ENCODE measurements around the gene KRT7.
"Not testable (repeated sequence)": the region's sequence is repeated elsewhere in the genome, so short reads cannot be mapped to it uniquely, and the experiment has no call there.

Gene KRT7

DNA sequence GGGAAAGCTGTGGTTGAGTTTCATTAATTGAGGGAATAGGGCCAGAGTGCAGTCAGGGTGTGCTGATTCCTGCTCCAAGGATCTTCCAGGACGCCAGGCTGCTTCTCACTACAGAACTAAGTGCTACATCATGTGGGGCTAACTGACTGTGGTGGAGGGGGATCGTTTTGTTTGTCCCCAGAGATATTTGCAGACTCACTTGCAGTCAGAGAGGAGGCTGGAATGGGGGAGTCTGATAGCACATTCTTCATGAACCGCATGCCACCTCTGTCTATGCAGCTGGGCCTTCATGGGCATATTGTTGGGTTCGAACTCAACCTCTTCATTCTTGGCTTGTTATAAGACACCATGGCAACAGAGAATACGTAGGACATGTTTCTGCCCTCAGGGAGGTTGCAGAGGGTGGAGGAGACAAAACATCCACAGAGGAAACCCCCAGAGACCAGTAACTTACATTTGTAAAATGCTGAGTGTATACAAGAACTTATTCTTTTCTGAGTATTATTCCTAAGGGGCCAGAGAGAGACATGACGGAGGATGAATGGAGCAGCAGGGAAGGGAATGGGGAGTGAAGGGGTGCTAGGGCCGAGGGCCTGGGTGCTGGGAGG, 13.0 kb downstream of the KRT7 start:
- DNase-seq, result no peak

DNA sequence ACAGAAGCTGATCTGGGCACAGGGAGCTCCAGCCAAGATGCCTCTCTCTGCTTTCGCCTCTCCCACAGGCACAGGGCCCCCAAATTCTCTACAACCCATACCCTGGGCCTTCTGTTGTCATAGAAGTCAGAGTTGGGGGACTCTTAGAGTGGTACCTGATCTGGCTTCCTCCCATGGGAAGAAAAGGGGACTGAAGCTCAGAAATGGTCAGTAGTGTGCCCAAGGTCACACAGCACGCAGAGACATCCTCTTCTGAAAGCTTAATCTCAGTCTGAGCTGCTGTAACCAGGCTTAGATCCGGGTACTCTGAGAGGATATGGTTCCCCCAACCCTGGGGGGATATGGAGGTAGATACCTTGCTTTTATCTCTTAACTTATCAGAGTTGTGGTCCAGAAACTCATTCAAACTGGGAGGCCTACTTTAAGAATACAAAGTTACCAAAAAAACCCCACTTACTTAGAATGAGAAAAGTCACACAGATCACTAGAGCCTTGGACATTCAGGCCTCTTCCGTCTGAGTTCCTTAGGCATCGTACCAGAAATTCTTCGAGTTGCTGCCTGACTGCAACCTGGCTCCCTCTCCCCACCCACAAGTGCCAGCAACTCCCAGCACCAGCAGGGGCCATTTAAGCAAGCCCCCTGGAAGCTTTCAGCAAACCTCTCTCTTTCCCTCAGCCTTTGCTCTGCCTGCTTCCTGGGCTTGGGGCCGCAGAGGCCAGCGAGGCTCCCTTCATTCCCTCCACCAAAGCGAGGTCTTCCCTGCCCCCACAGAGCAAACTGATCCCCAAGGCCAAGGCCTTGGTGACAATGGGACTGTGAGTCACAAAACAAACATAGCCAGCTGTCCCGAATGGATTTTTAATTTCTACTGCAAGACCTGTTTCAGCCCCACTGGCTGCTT, 13.9 kb downstream of the KRT7 start:
- DNase-seq, result no peak

DNA sequence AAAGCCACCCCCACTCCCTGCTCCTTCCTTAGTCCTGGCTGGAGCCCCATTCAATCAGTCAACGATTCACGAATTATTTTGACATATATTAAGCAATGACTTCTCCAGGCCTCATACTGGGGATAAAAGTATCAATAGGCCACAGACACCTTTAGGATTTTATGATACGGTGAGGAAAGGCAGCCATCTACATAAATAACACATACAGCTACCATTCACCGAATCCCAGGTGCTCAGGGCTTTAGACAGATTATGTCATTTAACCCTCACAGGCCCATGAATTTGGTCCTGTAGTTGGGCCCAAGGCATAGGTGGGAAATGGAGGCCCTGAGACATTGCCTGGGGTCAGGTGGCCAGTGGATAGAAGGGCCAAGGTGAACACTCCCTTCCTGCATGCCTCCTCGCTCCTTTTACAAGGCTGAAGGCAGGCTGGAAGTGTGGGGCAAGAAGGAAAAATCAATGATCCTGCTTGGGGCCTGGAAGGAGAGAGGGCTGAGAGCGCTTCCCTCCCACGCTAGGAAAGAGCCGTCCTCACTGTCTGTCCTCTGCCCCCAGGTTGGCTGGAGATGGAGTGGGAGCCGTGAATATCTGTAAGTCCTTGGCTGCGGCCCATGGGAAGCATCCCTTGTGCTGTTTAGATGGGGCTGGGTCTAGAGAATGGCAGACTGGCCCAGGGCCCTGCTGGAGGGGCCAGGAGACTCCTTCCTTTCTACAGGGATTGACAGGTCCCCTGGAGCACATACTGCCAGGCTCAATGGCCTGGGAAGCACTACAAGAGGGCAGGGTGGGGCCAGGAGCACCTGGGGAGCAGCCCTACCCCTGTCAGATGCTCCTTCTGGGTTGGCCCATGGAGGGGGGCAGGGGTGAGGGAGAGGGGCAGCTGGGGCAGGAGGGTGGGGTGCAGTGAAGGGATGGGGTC, 14.8 kb downstream of the KRT7 start:
- DNase-seq, result no peak

DNA sequence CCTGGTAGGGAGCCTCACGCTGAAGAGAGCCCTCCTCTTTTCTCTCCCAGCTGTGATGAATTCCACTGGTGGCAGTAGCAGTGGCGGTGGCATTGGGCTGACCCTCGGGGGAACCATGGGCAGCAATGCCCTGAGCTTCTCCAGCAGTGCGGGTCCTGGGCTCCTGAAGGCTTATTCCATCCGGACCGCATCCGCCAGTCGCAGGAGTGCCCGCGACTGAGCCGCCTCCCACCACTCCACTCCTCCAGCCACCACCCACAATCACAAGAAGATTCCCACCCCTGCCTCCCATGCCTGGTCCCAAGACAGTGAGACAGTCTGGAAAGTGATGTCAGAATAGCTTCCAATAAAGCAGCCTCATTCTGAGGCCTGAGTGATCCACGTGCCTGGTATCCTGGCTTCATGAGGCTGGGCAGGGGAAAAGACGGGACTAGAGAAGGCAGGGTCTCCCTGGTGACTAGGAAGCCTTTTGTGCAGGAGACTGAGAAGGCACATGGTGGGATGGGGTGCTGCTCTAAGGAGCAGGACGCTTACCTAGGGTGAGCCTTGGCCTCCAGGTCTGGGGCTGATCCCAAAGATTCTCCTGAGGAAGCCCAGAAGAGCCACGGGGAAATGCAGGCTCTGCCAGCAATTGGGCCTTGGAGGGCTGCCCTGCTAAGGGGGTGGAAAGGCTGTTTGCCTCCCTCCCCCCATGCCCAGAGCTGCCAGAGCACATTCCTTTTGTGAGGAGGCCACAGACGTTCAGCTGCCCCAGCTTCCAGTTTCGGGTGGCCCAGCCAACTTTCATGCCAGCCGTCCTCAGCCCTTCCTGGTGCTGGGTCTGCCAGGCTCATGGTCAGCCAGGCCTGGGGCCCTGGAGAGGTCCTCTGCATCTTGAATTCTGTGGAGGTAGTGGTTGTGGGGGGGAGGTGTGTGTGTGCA, 15.8 kb downstream of the KRT7 start:
- no peak for DNase-seq

DNA sequence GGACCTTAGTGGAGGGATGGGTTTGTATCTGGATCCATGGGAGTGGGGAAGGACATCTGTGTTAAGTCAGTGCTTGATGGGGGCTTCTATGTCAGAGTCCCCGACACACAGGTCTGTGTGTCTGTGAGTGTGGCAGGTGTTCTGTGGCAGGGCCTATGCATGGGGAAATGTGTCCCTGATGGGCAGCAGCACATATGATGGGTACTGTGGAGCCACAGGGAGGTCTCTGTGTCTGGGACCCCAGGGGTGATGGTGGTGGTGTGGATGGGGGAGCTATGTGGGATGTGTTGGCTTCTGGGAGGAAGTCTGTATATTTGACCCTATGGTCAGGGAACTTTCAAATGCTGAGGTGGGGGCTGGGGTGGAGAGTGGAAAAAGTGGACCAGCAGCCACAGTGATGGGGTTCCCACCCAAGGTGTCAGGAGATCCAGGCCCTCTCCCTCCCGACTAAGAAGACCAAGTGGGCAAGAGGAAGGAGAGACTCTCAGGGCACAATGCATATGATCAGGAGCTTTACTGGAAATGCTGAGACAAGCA, 16.5 kb downstream of the KRT7 start:
- no peak for DNase-seq

DNA sequence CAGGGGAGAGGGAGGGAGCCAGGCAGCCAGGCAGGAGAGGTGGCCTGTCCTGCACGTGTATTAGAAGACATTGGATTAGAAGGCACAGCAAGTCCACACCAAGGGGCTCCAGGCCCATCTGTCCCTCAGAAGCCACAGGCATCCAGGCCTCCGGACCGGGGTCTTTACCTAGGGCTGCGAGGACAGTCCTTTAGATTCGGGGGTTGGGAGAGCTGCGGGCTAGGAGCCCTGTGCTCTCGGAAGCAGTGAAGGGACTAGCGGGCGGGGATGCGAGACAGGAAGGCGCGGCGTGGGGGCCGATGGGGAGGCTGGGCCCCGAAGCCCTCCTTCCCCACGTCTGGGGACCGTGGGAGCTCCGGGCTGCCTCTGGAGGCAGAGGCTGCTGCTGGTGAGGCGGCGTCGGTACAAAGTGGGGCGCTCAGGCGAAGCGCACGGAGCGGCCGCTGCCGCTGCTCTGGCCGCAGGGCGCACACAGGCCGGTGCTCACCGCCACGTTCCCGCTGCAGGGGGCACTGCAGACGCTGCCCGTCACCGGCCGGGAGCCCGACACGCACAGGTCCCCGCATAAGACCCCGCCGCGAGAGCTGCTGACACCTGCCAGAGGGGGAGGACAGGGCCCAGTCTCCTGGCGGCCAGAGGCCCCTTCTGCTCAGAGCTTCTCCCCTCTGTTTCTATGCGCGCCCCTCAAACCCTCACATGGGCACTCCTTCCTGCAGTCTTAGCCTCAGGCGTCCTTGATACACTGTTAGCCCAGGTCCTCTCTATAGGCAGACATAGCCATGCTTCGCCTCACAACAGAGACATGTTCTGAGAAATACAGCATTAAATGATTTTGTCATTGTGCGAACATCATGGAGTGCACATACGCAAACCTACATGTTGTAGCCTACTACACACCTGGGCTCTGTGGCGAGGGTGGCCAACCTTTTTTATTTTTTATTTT, 17.3 kb downstream of the KRT7 start:
- DNase-seq, result no peak

DNA sequence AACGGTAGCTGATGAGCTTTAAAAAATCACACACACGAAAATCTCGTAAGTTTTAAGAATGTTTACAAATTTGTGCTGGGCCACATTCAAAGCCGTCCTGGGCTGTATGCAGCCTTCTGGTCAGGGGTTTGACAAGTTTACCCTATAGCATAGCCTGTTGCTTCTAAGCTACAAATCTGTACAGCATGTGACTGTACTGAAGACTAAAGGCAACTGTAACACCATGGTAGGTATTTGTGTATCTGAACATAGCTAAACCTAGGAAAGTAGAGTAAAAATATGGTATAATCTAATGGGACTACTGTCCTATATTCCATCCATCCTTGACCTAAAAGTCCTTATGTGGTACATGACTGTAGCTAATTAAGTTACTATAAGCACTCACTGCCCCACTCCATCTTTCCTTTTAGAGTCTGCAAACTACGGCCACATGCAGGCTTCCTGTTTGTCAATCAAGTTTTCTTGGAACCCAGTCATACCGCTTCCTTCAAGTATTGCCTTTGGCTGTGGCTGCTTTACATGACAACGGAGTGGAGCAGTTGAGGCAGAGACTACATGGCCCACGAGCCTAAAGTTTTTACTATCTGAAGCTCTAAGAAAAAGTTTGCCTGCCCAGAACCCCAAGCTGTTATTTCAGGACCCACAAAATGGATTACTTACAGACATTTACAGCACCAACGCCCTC, 18.5 kb downstream of the KRT7 start:
- no peak for DNase-seq

DNA sequence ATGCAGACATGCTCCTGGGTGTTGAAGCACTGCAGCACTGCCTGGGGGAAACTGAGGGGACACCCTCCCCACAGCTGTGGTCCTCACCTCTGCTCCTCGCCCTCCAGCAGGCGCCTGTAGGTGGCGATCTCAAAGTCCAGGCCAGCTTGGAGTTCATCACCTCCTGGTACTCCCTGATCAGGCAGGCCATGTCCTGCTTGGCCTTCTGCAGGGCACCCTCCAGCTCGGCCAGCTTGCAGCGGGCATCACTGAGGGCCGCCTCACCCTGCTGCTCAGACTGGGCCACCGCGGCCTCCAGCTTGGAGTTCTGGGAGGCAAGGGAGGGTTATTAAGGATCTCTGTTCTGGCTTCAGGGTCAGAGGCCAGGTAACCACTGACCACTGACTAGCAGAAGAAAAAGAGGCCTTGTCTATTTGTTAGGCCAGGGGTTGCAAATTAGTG, 19.2 kb downstream of the KRT7 start:
- DNase-seq, result not testable (repeated sequence)

DNA sequence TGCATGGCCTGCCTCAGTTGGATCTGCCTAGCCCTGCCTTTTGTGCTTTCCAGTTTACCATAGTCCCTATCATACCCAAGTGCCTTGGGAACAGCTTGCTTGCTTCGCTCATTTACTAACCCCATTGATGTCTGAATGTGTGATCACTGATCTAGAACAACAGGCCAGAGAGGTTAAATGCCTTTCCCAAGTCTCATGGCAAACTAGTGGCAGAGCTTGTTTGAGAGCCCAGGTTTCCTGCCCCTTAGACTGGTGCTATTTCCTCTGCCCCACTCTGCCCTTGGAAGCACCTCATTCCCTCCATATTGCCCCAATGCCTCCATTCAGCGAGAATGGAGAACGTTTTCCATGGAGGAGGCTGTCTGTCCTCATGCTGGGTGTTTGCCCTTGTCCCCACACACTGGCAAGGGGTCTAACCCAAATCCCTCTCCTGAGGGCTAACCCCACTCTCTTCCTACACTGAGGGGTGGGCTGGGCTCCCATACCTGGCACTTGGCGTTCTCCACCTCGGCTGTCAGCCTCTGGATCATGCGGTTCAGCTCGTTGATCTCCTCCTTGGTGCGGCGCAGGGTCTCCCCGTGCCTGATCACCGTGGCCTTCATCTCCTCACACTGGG, 19.8 kb downstream of the KRT7 start:
- DNase-seq, result no peak

DNA sequence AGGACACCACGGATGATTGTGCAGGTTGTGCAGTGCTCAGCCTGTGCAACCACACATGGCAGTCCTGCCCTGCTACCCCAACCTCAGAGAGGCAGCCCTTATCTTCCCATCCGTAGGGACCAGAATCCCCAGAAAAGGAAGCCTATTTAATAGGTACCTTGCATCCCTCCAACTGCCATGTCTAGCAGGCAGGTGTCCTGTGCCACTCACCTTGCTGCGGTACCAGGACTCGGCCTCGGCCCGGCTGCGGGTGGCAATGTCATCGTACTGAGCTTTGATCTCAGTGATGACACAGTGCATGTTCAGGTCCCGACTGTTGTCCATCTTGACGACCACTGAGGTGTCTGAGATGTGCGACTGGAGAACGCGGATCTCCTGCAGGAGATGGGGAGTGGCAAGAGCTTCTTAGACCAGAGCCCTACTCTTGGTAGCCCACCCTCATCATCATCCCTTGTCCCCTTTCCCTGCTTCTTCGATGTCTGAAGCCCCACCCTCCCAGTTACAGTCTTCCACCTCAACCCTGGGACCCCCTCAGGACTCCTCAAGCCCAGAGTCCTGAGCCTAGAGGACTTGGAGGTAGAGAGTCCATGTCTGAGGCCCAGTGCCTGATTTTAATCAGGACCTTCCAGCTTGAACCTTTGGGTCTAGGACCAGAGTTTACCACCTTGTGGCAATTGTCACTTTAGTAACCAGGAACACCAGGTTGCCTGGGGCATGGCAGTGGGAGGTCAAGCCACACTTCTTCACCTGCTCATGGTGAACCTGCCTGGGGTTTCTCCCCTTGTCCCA, 20.5 kb downstream of the KRT7 start:
- DNase-seq, result no peak

DNA sequence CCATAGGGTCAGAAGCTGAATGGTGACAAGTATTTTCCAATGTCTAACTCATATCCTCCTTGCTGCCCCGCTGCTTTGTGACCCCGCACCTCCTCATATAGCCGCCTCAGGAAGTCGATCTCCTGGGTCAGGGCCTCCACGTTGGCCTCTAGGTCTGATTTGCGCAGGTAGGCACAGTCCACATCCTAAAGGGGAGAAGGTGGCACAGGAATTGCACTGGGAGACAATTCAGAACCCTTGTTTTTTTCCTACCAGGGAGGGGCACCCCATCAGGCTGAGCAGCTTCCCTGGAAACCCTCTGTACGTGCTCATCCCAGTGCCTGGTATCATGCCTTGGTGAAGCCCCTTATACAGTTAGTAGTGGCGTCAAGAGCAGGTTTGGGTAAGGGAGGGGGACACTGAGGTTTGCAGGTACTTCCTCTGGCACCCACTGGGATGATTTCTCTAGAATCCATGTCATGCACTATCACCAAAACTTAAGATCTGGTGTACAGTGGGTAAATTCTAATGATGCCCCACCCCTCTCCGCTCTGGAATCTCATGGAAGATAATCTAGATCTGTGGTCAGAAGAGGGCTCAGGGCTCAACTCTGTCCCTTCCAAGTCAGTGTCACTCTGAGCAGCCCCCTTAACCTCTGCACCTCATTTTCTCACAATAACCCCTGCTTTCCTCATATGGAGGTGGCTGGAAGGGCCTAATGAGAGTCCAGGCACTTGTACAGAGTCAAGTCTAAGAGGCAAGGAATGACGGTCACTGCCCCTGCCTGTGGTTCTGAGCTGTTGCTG, 21.3 kb downstream of the KRT7 start:
- no peak for DNase-seq

DNA sequence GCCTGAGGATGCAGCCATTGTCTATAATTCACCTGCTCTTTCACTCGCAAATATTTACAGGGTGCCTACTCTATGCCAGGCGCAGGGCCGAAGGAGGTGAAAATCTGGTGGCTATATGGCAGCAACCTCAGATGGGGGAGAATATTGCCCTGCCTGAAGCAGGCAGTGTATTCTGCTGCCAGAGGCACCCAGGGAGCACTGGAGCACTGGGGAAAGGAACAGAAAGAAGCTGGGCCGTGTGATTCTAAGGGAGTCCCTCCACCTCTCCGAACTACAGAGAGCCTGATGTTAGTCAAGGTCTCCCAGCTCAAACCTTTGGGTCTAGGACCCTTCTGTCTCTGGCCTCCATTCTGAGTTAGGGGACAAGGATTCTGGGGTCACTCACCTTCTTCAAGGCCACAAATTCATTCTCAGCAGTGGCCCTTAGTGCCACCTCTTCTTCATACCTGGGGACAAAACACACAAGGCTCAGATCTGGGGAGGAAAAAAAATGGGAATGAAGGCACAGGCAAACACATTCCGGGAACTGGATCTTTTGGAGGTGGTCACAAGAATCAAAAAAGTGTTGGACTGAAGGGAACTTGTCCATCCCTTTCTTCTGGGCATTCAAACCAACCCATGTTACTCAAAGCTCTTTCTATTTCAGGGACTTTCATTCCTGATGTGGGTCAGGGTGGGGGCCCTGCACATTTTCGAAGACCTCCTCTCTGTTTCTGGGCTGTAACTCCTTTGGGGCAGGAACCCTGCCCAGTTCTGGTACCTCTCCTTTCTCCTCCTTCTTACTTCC, 22.1 kb downstream of the KRT7 start:
- DNase-seq, result no peak

DNA sequence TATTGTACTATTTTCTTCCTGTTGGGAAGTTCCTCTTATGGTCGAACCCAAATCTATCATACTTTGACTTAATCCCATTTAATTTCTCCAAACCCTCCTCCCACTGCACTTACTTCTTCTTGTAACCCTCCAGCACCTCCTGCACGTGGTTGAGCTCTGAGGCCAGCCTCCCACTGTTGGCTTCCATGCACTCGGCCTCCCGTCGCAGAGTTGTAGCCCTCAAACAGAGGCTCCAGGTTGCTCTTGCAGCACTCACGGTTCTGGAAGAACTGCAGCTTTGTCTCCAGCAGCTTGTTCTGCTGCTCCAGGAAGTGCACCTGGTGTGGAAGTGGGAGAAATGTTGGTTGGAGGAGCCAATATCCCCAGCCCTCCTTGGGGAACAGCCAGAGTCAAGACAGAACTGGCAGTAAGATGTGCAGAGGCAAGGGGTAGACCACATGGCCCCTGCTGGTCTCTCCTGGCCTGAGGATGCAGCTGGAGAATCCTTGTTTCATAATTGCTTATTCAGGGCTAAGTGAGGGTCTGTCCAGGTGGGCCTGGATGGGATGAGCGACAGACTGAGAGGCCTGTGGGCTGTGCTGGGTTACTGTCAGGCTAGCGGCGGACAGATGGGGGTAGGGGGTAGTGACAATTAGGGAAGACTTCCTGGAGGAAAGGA, 23.0 kb downstream of the KRT7 start:
- DNase-seq, result no peak

DNA sequence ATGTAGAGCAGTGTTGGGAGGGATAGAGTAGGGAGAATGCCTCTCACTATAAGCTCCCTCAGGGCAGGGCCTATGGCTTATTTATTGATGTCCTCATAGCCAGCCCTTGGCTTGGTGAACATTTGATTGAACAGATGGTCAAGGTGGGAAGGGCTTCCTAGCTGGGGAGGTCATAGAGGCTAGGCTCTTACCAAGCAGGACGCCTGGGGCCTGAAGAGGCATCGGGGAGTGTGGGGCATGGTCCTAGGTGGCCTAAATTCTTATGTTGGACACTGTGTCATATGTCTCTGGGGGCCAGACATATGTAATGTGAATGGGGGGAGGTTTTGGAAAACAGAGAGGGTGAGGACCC, 23.5 kb downstream of the KRT7 start:
- DNase-seq, result no peak

DNA sequence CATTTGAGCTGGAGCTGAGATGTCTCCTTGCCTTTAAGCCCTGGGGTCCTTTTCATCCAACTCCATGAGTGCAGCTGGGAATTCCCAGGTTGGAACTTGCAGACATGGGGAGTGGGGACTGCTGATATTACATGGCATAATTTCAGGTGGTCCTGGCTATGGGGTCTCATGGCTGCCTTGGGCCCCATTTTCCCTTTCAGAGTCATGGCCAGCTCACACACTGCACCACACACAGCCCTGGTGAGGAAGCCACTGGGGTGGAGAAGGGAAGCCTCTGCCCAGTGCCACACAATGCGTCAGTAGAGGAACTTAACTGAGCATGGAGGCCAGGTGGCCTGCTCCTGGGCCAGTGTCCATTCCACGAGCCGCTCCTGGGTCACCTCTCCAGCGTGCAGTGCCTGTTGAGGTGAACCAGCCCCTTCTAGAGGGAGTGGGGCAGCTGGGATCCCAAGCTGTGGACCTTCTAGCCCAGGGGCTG, 24.1 kb downstream of the KRT7 start:
- DNase-seq, result no peak

DNA sequence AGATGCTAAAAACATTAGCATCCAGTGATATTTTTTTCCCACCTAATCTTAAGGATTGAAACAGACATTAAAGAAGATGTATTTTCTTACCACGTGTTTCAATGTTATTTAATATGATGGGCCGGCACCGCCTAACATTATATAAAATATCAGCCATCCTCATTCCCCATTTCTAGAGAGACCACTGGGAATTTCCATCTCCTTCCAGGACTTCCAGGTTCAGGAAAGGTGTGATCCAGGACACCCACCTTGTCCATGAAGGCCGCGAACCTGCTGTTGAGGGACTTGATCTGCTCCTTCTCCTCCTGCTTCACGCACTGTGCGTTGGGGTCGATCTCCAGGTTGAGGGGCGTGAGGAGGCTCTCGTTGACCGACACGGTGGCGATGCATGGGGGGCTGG, 24.9 kb downstream of the KRT7 start:
- not testable (repeated sequence) for DNase-seq
